HG03025 (cell line): ENCODE measurements around the gene SAC3D1.

ENCODE experiments used
- ATAC-seq: cut with Tn5 transposase; IDR thresholded peaks from one replicate; pipeline ENCODE4 v1.9.1; 2021; ENCODE audit warnings: mild to moderate bottlenecking, moderate library complexity; ENCODE audit not compliant: unreplicated experiment, low FRiP score

Gene SAC3D1

DNA sequence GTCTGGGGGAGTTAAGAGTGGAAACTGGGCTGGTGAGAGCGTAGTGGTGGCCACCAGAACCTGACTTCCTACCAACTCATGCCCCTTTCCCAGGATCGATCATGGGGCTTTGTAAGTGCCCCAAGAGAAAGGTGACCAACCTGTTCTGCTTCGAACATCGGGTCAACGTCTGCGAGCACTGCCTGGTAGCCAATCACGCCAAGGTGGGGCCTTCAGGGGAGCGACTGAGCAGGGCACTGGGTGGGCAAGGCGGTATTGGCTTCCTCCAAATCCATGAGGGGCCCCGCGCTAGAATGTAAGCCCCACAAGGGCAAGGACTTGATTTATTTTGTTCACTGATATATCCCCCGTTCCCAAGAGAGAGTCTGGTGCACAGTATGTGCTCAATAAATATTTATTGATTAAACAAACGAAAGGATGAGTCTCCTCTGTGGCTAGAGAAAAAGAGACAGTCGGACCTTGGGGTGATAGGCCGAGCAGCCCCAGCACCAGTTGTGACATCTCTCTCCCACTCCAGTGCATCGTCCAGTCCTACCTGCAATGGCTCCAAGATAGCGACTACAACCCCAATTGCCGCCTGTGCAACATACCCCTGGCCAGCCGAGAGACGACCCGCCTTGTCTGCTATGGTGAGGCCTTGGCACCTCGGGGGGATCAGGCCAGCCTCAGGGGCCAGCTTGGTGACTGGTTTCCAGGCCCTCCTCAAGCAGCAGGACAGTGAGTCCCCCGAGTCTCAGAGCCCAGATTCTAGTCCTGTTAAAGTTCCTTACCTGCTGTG is 43.8 kb downstream of the SAC3D1 start:
- ATAC-seq = no peak

DNA sequence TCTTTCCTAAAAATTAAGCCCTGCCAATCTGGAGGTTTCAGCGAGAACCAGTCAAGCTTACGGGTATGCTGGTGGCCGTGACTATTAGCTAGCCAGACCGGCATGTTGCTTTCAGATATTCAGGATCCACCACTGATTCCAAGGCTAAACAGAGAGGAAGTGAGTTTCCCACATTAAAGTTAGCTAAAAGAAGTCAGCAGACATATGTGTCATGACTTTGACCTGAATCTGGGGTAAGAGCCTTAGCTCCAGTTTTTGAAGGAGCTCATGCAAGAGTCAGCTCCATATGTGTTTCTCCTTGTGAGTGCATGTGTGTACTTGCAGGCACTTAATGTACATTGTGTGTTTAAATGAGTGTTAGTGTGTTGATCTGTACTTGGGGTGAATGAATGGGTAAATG is 44.4 kb downstream of the SAC3D1 start:
- no peak for ATAC-seq

DNA sequence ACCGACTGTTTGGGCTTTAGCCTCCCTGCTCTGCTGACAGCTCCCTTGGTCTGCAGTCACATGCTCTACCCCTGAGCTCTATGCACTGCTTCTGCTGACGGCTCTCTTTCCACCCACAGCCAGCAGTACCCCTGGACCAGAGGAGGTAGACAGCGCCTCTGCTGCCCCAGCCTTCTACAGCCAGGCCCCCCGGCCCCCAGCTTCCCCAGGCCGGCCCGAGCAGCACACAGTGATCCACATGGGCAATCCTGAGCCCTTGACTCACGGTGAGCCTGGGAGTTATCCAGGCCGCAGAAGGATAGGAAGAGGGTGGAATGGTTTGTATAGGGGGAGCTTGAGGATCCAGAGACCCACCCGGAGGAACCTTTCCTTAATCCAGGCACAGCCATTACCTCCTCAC is 45.8 kb downstream of the SAC3D1 start:
- no peak for ATAC-seq

DNA sequence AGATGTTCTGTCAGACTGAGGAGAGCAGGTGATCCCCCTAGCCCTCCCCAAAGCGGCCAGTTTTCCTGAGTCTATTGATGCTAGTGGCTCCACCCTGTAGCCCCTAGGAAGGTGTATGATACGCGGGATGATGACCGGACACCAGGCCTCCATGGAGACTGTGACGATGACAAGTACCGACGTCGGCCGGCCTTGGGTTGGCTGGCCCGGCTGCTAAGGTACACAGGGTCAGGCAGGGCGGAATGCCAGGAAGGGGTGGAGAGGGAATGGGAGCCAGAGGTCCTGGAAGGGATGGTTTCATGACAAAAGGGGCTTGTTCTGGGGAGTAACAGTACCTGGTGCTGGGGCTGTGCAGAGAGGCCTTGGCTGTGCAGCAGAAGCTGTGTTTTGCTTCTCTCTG is 46.2 kb downstream of the SAC3D1 start:
- ATAC-seq = no peak

DNA sequence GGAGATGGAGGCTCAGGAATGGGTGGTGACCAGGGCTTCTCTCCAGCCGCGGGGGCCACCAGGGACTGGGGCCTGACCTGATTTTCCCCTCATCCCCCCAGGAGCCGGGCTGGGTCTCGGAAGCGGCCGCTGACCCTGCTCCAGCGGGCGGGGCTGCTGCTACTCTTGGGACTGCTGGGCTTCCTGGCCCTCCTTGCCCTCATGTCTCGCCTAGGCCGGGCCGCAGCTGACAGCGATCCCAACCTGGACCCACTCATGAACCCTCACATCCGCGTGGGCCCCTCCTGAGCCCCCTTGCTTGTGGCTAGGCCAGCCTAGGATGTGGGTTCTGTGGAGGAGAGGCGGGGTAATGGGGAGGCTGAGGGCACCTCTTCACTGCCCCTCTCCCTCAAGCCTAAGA is 46.8 kb downstream of the SAC3D1 start:
- ATAC-seq = no peak

DNA sequence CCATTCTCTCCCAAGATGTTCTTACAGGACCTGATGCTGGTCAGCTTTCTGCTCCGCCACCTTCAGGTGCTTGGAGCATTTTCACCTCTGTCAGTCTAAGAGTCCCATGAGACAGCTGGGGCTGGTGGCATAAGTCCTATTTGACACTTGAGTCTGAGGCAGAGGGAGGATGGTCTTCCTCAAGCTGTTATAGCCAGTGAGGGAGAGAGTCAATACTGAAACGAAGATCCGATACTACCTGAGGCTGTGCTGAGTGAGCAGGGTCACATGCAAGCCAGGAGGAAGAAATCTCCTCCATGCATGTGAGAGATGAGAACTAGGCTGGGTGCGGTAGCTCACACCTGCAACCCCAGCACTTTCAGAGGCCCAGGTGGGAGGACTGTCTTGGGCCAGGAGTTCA is 48.6 kb downstream of the SAC3D1 start:
- ATAC-seq = no peak

DNA sequence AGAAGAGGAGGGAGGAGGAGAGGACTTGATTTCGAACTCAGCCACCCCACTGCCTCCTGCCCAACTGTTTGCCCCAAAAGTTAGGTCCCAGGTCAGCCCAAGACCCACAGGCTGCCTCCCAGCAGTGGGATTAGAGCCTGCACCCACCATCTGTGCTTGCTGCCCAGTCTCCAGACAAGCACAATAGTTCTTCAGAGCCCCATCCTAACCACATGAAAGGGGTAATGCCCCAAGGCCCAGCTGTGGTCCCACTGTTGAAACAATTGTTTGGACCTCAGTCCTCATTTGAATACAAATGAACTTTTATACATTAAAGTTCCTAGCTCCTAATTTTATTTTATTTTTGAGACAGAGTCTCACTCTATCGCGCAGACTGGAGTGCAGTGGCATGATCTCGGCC is 49.6 kb downstream of the SAC3D1 start:
- no peak for ATAC-seq
